GM21447 (cell line): Measurements from ENCODE around the gene RAD51B.

Experiments
- ATAC-seq: cut with Tn5 transposase; IDR thresholded peaks from one replicate; pipeline ENCODE4 v1.9.1; 2021; ENCODE audit not compliant: unreplicated experiment

Gene RAD51B

GRCh38 chr14:67833403-67833802 lies 13.8 kb downstream of the RAD51B start:
- ATAC-seq: no peak

GRCh38 chr14:67835596-67835995 lies 16.0 kb downstream of the RAD51B start:
- no peak for ATAC-seq

GRCh38 chr14:67837011-67837624 lies 17.5 kb downstream of the RAD51B start:
- ATAC-seq: no peak

- ATAC-seq: no peak
Measured at GRCh38 chr14:67846029-67846610, 26.5 kb downstream of the RAD51B start.

GRCh38 chr14:67850066-67850830 lies 30.7 kb downstream of the RAD51B start:
- ATAC-seq: no peak

- no peak for ATAC-seq
Measured at GRCh38 chr14:67851785-67852410, 32.3 kb downstream of the RAD51B start.

GRCh38 chr14:67852926-67853604 lies 33.5 kb downstream of the RAD51B start:
- no peak for ATAC-seq

- no peak for ATAC-seq
Measured at GRCh38 chr14:67853715-67854114, 34.1 kb downstream of the RAD51B start.

GRCh38 chr14:67856827-67857226 lies 37.2 kb downstream of the RAD51B start:
- no peak for ATAC-seq

GRCh38 chr14:67857778-67858350 lies 38.3 kb downstream of the RAD51B start:
- ATAC-seq: no peak

- ATAC-seq: no peak
Measured at GRCh38 chr14:67859169-67859749, 39.7 kb downstream of the RAD51B start.

GRCh38 chr14:67863223-67863622 lies 43.6 kb downstream of the RAD51B start:
- no peak for ATAC-seq

GRCh38 chr14:67875175-67876006 lies 55.8 kb downstream of the RAD51B start:
- no peak for ATAC-seq

- ATAC-seq: no peak
Measured at GRCh38 chr14:67879026-67879425, 59.4 kb downstream of the RAD51B start.

GRCh38 chr14:67881225-67881624 lies 61.6 kb downstream of the RAD51B start:
- ATAC-seq: peak; percentile 97

- no peak for ATAC-seq
Measured at GRCh38 chr14:67882986-67883555, 63.5 kb downstream of the RAD51B start.

- no peak for ATAC-seq
Measured at GRCh38 chr14:67883717-67884116, 64.1 kb downstream of the RAD51B start.

GRCh38 chr14:67886191-67886590 lies 66.6 kb downstream of the RAD51B start:
- no peak for ATAC-seq

- no peak for ATAC-seq
Measured at GRCh38 chr14:67887478-67887877, 67.9 kb downstream of the RAD51B start.
